EH (cell line): ENCODE measurements around the gene PALLD.
A peak's percentile ranks its signal among the peaks of the same experiment; 100 is the strongest.

ENCODE experiments used
- DNase-seq: peaks from one replicate; pipeline ENCODE4 v3.0.0-alpha.2; 2015; ENCODE audit warnings: low read depth

The PALLD gene

GRCh38 chr4:168647646-168648375 lies 151.0 kb downstream of the PALLD start:
- DNase-seq, result no peak

- DNase-seq, result no peak
Measured at GRCh38 chr4:168648494-168648893, 151.6 kb downstream of the PALLD start.

DNA sequence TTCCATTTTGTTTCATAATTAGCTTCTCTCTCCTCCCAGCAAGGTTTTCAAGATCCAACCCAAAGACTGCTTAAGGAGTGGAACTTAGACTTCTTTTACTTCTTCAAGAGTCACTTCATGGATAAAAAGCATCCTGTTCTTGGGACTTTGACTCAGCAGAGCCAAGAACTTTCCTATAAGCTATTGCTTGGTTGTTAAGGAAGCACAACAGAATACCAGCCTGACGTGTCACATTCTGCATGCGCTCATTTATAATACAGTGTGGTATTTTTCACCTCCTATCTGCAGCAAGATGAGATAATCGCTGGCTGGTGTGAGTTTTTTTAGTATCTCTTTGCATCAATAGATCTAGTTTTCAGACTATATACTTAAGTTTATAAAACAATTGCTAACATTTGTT lies 152.1 kb downstream of the PALLD start:
- peak; percentile 75 for DNase-seq

GRCh38 chr4:168651374-168651773 lies 154.5 kb downstream of the PALLD start:
- DNase-seq, result no peak

GRCh38 chr4:168651864-168652263 lies 155.0 kb downstream of the PALLD start:
- no peak for DNase-seq

GRCh38 chr4:168652755-168653154 lies 155.9 kb downstream of the PALLD start:
- DNase-seq, result no peak

GRCh38 chr4:168654104-168654847 lies 157.4 kb downstream of the PALLD start:
- DNase-seq, result peak; percentile 21

GRCh38 chr4:168654848-168655174 lies 158.0 kb downstream of the PALLD start:
- DNase-seq, result no peak

DNA sequence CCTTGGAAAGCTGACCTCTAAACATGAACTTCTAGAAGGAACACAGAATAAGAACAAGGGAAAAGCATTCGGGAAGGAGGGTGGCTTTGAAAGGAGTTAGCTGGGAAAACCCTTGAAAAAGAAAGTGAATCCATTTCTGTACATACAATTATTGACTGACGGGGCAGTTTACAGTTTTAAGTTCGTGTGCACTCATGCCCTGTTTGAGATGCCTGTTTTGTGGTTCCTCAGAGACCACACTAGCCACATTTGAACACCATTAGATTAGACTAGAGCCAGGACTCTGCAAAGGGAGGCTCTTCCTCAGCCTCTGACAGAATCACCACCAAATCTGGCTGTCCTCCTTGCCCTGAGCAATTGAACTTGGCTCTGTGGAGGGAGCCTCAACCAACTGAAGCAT lies 158.3 kb downstream of the PALLD start:
- no peak for DNase-seq

DNA sequence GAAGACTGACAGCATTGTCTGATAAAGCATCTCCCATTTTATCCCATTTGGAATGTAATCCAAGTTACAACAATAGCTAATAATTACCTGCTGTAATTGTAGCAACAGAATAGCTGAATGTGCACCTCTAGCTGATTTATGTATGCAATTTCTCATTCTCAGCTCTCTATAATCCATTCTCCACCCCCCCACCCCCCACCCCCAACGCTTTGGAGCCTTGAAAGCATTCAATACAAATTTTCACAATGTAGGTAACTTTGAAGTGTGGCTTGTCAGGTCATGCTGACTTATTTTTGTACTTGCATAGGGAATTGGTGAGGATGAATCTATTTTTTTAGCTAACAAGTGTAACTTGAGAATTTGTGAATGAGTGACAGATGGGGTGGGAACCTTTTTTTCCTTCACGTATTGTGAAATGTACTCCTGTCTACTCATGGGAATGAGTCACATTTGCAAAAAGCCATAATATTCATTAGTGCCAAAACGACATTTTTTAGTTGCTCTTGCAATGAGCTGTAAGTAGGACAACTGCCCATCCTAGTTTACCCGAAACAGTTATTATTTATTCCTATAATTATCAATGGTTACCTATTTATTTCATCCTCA lies 159.3 kb downstream of the PALLD start:
- peak; percentile 84 for DNase-seq

DNA sequence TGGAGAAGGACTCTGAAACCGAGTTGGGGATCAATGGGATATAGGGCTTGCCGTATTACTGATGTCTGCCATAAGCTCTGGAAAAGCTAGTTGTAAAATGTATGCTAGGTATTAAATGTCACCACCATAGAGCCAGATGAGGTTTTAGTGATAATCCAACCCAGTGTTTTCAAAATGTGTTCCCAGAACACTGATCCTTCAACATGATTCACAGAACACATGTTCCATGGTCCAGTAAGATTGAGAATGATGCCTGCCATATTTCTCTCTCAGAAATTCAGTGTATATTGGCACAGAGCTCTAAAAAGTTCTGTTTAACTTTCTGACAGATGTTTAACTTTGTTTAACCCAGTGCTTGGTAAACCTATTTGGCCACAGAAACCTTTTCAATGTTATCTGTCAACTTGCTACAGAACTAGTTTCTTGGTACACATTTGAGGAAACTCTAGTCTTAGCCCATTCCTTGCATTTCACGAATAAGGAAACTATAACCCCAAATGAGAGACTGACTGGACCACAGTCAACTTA lies 160.2 kb downstream of the PALLD start:
- DNase-seq, result no peak

DNA sequence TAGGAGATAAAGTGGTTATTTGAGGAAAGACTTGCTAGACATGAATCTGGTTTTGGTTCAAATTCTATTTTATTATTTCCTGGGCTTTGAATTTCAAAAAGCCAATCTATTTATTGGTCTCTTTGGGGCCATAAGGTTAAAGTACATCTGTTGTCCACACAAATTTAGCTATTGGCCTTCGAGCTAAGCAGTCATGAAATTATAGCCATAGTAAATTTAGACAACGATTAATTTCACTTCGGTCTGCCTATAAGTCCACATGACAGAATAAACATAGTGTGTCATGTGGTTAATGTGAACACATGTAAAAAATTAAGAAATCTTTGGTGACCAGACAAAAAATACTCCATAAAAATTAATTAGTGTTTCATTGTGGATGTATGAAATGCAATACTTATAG lies 161.9 kb downstream of the PALLD start:
- no peak for DNase-seq

- no peak for DNase-seq
Measured at GRCh38 chr4:168659741-168660465, 163.1 kb downstream of the PALLD start.

DNA sequence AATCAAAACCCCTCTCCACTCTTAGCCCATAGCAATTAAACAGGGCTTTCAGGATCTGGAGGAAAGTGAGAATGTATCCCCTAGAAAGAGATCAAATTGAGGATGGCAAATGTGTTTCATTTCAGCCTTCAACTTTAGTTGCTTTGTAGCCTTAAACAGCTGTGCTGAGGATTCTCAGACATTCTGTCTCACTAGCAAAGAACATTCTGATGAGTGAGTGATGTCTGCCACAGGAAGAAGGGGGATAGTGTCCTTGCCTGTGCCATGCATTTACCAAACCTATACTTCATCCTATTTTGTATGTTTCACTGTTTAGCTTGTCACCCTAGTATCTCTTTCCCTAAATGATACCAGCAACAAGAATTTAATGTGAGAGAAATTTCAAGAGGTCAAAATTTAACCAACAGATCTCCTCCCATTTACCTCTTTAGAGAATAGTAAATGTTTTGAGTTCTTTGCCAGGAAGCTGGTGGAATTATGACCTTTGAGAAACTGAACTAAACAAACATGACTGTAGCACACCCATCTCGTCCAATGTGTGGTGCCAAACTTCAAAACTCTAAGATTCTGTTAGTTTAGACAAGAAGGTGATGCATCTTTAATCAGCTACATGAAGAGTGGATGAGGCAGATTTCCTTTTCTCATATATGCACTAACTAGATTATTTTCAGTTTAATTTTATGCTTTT lies 165.6 kb downstream of the PALLD start:
- no peak for DNase-seq

DNA sequence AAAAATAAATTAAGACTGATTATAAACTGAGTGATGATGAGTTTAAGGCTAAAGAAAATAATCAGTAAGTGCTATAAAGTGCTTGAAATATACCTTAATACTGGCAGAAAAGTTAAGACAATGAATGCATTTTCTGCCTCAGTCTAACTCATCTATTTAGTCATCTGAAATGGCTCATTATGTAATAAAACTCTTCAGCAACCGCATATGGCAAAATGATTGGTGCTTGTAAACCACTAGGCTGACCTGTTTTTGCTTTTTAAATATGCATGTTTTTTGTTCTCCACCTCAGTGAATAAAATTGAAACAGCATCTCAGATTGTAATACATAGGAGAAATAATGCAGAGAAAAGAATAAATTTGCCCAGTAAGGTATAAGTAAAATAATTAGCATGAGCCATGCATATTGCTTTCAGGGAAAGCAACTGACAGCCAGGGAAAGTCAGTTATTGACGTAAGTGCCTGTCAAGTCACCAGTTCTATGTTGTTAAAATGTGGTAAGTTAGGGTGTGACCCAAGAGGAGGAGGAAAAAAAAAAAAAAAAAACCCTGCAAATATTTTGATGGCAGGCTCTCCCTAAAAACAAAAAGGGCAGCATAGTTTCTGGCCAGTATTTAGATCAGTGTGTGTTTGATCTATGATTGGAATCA lies 167.5 kb downstream of the PALLD start:
- DNase-seq, result no peak

DNA sequence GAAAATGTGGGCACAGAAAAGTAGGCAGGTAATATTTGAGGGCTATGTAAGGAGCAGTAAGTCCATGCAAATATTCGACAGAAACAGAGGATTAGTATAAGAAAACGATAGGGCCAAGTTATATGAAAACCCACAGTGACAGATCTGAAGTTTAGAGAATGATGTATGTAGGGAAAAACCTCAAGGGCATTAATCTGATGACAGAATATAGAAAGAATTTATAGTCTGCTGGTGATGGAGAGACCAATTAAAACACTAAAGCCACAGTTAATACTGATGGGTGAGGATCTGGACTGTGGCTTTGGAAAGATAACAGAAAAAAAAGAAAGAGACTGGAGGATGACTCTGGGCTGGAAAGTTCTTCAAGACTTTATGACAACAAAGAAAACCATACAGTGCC lies 169.7 kb downstream of the PALLD start:
- DNase-seq, result peak; percentile 90

DNA sequence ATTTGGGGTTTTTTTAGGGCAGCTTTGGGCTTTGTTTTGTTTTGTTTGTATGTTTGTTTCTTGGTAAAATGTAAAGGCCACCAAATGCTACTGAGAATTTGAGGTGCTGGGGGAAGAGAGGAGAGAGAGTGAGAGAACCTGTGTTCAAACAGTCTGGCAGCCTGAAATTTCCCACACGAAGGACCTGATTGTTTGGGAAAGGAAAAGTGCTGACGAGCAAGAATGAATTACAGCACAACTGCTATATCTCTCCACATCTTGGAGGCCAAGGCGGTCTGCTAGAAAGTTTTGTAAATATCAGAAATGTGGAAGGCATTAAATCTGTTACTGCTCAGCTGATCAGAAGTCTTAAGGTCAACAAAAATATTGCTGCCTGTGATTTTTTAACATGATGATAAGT lies 170.5 kb downstream of the PALLD start:
- DNase-seq, result no peak

GRCh38 chr4:168667921-168668320 lies 171.1 kb downstream of the PALLD start:
- no peak for DNase-seq

- DNase-seq, result no peak
Measured at GRCh38 chr4:168673476-168673875, 176.6 kb downstream of the PALLD start.

DNA sequence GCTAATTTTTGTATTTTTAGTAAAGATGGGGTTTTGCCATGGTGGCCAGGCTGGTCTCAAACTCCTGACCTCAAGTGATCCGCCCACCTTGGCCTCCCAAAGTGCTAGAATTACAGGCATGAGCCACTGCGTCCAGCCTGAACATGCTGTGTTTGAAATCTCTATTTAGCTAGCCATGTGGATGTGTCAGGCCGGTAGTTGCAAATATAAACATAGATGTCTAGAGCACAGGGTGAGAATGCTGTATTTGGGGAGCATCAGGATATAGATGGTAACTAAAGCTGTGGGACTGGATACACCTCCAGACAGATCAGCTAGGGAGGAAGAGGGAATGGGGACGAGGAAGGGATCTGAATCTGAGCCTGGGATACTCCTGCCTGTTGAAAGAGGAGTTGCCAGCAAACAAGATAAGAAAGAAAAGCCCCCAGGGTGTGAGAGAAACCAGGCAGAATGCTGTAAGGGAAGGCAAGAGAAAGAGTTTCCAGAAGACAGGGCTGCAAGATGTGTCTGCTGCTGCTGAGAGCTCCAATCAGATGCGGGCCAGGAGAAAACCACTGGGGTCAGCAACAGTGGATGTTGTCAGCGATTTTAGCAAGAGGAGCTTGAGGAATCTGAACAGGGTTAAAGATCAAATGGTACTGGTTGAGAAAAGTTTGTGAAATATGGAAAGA lies 177.4 kb downstream of the PALLD start:
- DNase-seq, result no peak

DNA sequence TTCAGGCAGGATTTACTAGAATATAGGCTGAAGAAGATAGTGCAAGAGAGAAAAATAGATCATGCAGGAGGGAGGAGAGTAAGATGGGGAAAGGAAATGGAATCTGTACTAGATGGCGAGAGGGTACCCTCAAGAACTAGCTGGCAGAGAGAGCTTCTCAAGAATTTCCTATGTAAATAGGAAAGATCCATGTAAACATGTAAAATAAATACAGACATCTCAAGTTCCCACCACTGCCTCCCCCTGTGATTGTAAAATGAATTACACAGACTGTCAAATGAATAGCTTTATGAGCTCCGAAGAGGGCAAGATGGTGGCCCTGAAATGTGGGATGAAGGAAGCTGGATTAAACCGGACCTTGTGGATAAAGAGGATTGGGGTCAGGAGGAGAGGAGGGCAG lies 178.0 kb downstream of the PALLD start:
- DNase-seq, result no peak
